LNCAP (cell line): ENCODE data around the gene WDPCP.

Source experiments
- TF ChIP-seq, protein P1 (sequence below): fragments of 450-650 bp; IDR thresholded peaks from 2 replicates; pipeline ENCODE4 v1.5.1; 2017; ENCODE audit warnings: mild to moderate bottlenecking

Gene WDPCP

DNA sequence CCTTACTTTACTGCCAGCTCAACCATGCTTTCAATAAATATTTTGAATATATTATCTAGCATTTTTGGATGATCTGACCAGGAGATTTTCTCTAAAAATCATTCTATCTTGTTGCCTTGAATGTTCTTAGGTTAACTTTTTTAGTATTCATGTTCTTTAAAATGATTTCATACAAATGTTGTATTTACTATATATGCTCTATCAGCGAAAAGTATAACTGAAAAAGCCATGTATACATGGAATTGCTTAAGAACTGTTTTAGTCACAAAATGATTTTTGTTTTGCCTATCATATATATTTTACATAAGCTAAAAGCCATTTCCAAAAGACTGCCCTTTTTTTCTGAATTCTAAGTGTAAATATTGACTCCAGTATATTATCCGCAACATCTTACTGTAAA is 213.9 kb downstream of the WDPCP start:
- TF ChIP-seq, protein P1, sequence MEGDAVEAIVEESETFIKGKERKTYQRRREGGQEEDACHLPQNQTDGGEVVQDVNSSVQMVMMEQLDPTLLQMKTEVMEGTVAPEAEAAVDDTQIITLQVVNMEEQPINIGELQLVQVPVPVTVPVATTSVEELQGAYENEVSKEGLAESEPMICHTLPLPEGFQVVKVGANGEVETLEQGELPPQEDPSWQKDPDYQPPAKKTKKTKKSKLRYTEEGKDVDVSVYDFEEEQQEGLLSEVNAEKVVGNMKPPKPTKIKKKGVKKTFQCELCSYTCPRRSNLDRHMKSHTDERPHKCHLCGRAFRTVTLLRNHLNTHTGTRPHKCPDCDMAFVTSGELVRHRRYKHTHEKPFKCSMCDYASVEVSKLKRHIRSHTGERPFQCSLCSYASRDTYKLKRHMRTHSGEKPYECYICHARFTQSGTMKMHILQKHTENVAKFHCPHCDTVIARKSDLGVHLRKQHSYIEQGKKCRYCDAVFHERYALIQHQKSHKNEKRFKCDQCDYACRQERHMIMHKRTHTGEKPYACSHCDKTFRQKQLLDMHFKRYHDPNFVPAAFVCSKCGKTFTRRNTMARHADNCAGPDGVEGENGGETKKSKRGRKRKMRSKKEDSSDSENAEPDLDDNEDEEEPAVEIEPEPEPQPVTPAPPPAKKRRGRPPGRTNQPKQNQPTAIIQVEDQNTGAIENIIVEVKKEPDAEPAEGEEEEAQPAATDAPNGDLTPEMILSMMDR, result no peak

DNA sequence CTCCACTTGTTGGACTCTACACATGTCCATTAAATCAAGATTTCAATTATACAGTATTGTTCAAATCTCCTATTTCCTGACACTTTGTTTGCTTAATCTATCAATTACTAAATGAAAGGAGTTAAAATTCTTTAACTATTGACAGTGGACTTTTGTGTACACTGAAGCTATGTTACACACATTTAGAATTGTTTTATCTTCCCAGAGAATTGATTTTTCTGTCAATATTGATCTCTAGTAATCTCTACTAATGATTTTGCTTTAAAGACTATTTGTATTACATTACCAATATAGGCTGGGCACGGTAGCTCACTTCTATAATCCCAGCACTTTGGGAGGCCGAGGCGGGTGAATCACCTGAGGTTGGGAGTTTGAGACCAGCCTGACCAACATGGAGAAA is 215.7 kb downstream of the WDPCP start:
- TF ChIP-seq, protein P1, result no peak

GRCh38 chr2:63369146-63369545 is 219.1 kb downstream of the WDPCP start:
- TF ChIP-seq, protein P1, result no peak

- TF ChIP-seq, protein P1, result no peak
Measured at GRCh38 chr2:63364866-63365265, 223.4 kb downstream of the WDPCP start.

- TF ChIP-seq, protein P1, result no peak
Measured at GRCh38 chr2:63347361-63347760, 240.9 kb downstream of the WDPCP start.

DNA sequence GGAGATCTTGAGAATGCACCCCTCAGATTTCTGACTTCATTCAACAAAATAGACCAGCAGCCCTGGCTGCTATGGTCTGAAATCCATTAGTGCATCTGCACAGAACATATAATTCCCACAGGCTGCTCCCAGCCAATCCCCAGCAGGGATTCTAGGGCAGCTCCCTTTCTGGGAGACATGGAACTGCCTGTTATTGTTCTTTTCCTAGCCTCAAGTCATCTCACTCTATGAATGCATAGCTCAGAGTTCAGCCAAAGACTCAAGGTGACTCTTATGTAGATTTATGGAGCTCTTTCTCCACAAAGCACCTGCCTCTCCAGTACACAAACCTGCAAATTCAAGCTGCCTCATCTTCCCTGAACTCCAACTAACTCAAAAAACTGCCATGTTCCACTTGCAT is 241.9 kb downstream of the WDPCP start:
- TF ChIP-seq, protein P1, result no peak

GRCh38 chr2:63345285-63345633 is 243.0 kb downstream of the WDPCP start:
- TF ChIP-seq, protein P1, result no peak

DNA sequence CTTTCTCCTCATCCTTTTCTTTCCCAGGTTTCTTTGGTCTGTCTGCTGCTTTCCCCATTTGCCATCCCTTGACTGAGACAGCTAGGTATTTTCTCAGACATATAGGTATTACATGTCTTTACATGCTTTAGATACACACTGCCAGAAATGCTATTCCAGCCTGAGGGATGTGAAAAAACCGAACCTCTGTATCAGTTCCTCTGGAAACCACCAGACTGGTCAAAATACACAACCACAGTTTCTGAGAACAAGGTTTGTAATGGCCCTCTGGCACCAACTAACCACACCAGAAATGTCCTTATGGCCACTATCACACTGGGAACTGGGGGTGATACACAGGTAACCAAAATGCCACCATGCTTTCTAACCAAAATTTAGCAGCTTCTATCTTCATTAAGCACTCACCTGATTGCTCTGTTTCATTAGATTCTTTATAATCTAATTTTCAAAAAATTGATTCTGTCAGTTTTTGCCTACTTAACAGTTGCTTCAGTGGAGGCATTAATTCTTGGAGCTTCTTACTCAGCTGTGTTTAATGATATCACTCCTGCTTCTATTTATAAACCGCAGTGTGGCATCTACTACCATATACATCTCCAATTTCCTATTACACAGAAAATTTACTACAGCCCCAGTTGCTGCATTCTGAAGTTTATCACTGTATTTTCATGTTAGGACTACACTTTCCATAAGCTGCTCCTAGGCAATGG is 243.5 kb downstream of the WDPCP start:
- TF ChIP-seq, protein P1, result no peak
